SU-DHL-6 (cell line): ENCODE data around the gene NDUFS1.

Experiments
- EZH2phosphoT487 ChIP-seq: fragments of 200-600 bp; sonication (generic), shearing (Covaris generic); conservative IDR thresholded peaks from 2 replicates; pipeline ENCODE4 v1.6.1; 2018; ENCODE audit warnings: mild to moderate bottlenecking, antibody characterized with exemption, low read length, moderate library complexity, mixed read lengths
- TF ChIP-seq, protein P1 (sequence below): fragments of 200-600 bp; sonication (generic); IDR thresholded peaks from one replicate; pipeline ENCODE4 v1.5.1; 2017; ENCODE audit warnings: antibody characterized with exemption, mild to moderate bottlenecking, low read length, moderate library complexity; ENCODE audit not compliant: insufficient read depth, poor library complexity, severe bottlenecking

DNA sequence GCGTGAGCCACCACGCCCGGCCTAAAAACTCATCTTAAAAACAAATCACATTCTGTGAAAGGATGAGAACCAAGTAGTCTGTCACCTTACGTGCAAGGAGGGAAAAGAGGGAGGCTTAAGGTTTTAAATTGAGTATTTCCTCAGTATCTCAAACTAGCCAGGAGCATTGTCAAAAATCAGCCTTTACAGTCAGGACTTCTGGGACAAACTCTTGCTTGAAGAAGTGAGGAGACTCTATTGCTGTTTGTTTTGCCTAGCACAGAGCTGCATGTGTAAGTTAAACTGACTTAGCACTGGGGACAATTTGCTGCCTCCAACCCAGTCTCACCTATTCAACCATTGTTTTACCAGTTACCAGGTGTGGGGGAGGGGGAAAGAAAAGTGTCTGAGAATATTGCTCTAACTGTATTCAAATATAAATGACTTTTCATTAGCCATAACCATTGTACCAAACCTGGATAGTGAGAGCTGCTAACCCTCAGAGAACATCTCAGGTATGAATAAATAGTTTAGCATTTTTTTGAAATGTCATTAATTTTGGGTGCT, 76.9 kb downstream of the NDUFS1 start:
- TF ChIP-seq, protein P1, sequence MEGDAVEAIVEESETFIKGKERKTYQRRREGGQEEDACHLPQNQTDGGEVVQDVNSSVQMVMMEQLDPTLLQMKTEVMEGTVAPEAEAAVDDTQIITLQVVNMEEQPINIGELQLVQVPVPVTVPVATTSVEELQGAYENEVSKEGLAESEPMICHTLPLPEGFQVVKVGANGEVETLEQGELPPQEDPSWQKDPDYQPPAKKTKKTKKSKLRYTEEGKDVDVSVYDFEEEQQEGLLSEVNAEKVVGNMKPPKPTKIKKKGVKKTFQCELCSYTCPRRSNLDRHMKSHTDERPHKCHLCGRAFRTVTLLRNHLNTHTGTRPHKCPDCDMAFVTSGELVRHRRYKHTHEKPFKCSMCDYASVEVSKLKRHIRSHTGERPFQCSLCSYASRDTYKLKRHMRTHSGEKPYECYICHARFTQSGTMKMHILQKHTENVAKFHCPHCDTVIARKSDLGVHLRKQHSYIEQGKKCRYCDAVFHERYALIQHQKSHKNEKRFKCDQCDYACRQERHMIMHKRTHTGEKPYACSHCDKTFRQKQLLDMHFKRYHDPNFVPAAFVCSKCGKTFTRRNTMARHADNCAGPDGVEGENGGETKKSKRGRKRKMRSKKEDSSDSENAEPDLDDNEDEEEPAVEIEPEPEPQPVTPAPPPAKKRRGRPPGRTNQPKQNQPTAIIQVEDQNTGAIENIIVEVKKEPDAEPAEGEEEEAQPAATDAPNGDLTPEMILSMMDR, result no peak
- TF ChIP-seq EZH2phosphoT487, result no peak
